ENCODE results near the gene RUVBL1.

Gene RUVBL1

GRCh38 chr3:128052595-128053351 lies 70.8 kb downstream of the RUVBL1 start:
- Mint-ChIP-seq H3K36me3 (ENCODE audit: low read depth) (peaks cover 35% of the 10 kb centered on the region), H3K4me3 (peak overlapping the region; percentile 97), H3K27me3 (ENCODE audit: low read depth) (peaks cover 8% of the 10 kb centered on the region), H3K4me1 (ENCODE audit: low read depth) (peaks cover 39% of the 10 kb centered on the region), H3K9me3 (no peaks in the 10 kb centered on the region), H3K27ac (peak overlapping the region; percentile 96)

GRCh38 chr3:128051837-128052594 lies 71.6 kb downstream of the RUVBL1 start, which contains the start of gene SEC61A1:
Gene SEC61A1 (plus strand): TSS chr3:128052437. CDS start chr3:128052553, 116 bp downstream.
- Mint-ChIP-seq H3K27ac (peak within 1 kb of the TSS; percentile 96), H3K27me3 (ENCODE audit: low read depth) (peaks cover 14% of the 10 kb centered on the region), H3K4me1 (ENCODE audit: low read depth) (peaks cover 37% of the 10 kb centered on the region), H3K36me3 (ENCODE audit: low read depth) (peaks cover 33% of the 10 kb centered on the region), H3K9me3 (no peaks in the 10 kb centered on the region), H3K4me3 (peak within 1 kb of the TSS; percentile 97)

GRCh38 chr3:128051459-128051836 lies 72.2 kb downstream of the RUVBL1 start:
- Mint-ChIP-seq H3K4me3 (peak overlapping the region; percentile 91), H3K9me3 (no peaks in the 10 kb centered on the region), H3K4me1 (ENCODE audit: low read depth) (peaks cover 37% of the 10 kb centered on the region), H3K36me3 (ENCODE audit: low read depth) (peaks cover 31% of the 10 kb centered on the region), H3K27me3 (ENCODE audit: low read depth) (peaks cover 19% of the 10 kb centered on the region), H3K27ac (peak overlapping the region; percentile 89)

- Mint-ChIP-seq H3K27me3 (ENCODE audit: low read depth) (peaks cover 26% of the 10 kb centered on the region), H3K4me3 (no peak overlapping the region), H3K9me3 (no peaks in the 10 kb centered on the region), H3K36me3 (ENCODE audit: low read depth) (peaks cover 29% of the 10 kb centered on the region), H3K27ac (no peak overlapping the region), H3K4me1 (ENCODE audit: low read depth) (peaks cover 35% of the 10 kb centered on the region)
These were observed 73.0 kb downstream of the RUVBL1 start for GRCh38 chr3:128050597-128050996.

- Mint-ChIP-seq H3K4me3 (no peak overlapping the region), H3K27ac (no peak overlapping the region), H3K4me1 (ENCODE audit: low read depth) (no peaks in the 10 kb centered on the region), H3K9me3 (no peaks in the 10 kb centered on the region), H3K27me3 (ENCODE audit: low read depth) (peaks cover 36% of the 10 kb centered on the region), H3K36me3 (ENCODE audit: low read depth) (no peaks in the 10 kb centered on the region)
These were observed 82.3 kb downstream of the RUVBL1 start for GRCh38 chr3:128041344-128041743.

- Mint-ChIP-seq H3K4me3 (no peak overlapping the region), H3K27me3 (ENCODE audit: low read depth) (peaks cover 29% of the 10 kb centered on the region), H3K9me3 (no peaks in the 10 kb centered on the region), H3K27ac (no peak overlapping the region), H3K4me1 (ENCODE audit: low read depth) (no peaks in the 10 kb centered on the region), H3K36me3 (ENCODE audit: low read depth) (no peaks in the 10 kb centered on the region)
These were observed 83.0 kb downstream of the RUVBL1 start for GRCh38 chr3:128040660-128041059.

- no peaks in the 10 kb centered on the region for H3K36me3 Mint-ChIP-seq (ENCODE audit: low read depth)
- H3K27me3 Mint-ChIP-seq (ENCODE audit: low read depth): peaks cover 28% of the 10 kb centered on the region
- no peak overlapping the region for H3K27ac Mint-ChIP-seq
- H3K4me1 Mint-ChIP-seq (ENCODE audit: low read depth): no peaks in the 10 kb centered on the region
- no peaks in the 10 kb centered on the region for H3K9me3 Mint-ChIP-seq
- no peak overlapping the region for H3K4me3 Mint-ChIP-seq
These were observed 83.6 kb downstream of the RUVBL1 start for GRCh38 chr3:128040041-128040440.

GRCh38 chr3:128036119-128036518 lies 87.5 kb downstream of the RUVBL1 start:
- Mint-ChIP-seq H3K27me3 (ENCODE audit: low read depth) (peaks cover 27% of the 10 kb centered on the region), H3K9me3 (no peaks in the 10 kb centered on the region), H3K27ac (no peak overlapping the region), H3K4me1 (ENCODE audit: low read depth) (no peaks in the 10 kb centered on the region), H3K4me3 (no peak overlapping the region), H3K36me3 (ENCODE audit: low read depth) (no peaks in the 10 kb centered on the region)

- peaks cover 17% of the 10 kb centered on the region for H3K27me3 Mint-ChIP-seq (ENCODE audit: low read depth)
- no peak overlapping the region for H3K4me3 Mint-ChIP-seq
- H3K36me3 Mint-ChIP-seq (ENCODE audit: low read depth): no peaks in the 10 kb centered on the region
- H3K27ac Mint-ChIP-seq: no peak overlapping the region
- H3K4me1 Mint-ChIP-seq (ENCODE audit: low read depth): no peaks in the 10 kb centered on the region
- H3K9me3 Mint-ChIP-seq: no peaks in the 10 kb centered on the region
These were observed 90.5 kb downstream of the RUVBL1 start for GRCh38 chr3:128033102-128033501.
